Effector memory CD8-positive, alpha-beta T cell (primary cell): Measurements from ENCODE around the gene PLP2.
A peak's percentile ranks its signal among the peaks of the same experiment; 100 is the strongest.

Source experiments
- ATAC-seq: fragments of 150-1000 bp; cut with Tn5 transposase; replicated peaks from 2 replicates; pipeline ENCODE4 v1.10.0; 2021; ENCODE audit warnings: mild to moderate bottlenecking, moderate library complexity
- DNase-seq, 3 experiments: peaks; one replicate each; pipeline ENCODE4 v3.0.0; 2021
- H3K27ac Mint-ChIP-seq, 2 donors: one replicate each; pipeline ENCODE4 v1.8.0; 2022; ENCODE audit warnings: mild to moderate bottlenecking in 2 of 2, mixed read lengths in 2 of 2, moderate library complexity in 2 of 2
- H3K27me3 Mint-ChIP-seq, 2 donors: one replicate each; pipeline ENCODE4 v1.8.0; 2022; ENCODE audit warnings: mixed read lengths in 2 of 2
- H3K36me3 Mint-ChIP-seq: one replicate; pipeline ENCODE4 v1.8.0; 2022; ENCODE audit warnings: mild to moderate bottlenecking, moderate library complexity, mixed read lengths; ENCODE audit not compliant: insufficient read depth
- H3K4me1 Mint-ChIP-seq, 2 donors: one replicate each; pipeline ENCODE4 v1.8.0; 2022; ENCODE audit warnings: low read depth in 2 of 2, mixed read lengths in 2 of 2
- H3K4me3 Mint-ChIP-seq, 2 donors: one replicate each; pipeline ENCODE4 v1.8.0; 2022; ENCODE audit warnings: mild to moderate bottlenecking in 2 of 2, mixed read lengths in 2 of 2, moderate library complexity in 2 of 2
- H3K9me3 Mint-ChIP-seq, 2 donors: one replicate each; pipeline ENCODE4 v1.8.0; 2022; ENCODE audit warnings: mixed read lengths in 2 of 2

Gene PLP2

DNA sequence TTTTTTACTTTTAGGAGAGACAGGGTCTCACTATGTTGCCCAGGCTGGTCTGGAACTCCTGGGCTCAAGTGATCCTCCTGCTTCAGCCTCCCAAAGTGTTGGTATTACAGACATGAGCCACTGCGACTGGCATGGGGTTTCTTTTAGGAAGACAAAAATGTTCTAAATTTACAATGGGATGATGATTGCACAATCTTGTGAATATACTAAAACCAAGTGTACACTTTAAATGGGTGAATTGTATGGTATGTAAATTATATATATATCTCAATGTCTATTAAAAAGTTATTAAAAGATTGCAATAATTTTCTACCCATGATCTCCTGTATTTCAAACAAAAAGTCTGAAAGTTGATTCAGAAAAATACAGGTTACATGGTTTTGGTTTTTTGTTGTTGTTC lies 18.2 kb upstream of the PLP2 start:
- no peak overlapping the region for H3K4me3 Mint-ChIP-seq
- ATAC-seq (no peak), DNase-seq (no peak)
- H3K9me3 Mint-ChIP-seq, result no peaks in the 10 kb centered on the region
- H3K36me3 Mint-ChIP-seq, result no peaks in the 10 kb centered on the region
- H3K4me1 Mint-ChIP-seq, result peaks cover 12 to 18% of the 10 kb centered on the region in 2 donors
- no peak overlapping the region for H3K27ac Mint-ChIP-seq
- no peaks in the 10 kb centered on the region for H3K27me3 Mint-ChIP-seq

DNA sequence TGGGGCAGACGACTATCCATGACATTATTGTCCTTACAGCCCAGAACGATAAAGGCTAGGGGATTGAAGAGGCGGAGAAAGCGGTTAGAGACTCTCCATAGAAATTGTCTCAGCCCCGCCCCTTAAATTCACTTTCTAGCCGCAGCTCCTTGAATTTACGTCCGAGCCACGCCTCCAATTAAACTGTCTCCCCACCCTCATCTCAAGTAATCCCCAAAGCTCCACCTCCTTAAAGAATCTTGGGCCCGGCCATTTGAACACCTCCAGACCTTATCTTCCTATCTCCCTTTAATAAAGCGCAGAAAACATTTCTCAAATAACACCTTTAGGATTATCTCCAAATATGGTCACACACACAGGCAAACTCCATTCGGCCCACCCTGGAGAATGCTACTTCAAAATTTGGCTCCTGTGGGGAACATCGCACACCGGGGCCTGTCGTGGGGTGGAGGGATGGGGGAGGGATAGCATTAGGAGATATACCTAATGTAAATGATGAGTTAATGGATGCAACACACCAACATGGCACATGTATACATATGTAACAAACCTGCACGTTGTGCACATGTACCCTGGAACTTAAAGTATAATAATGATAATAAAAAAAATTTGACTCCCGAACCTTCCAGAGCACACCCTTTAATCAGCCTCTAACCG lies 16.3 kb upstream of the PLP2 start:
- Mint-ChIP-seq H3K36me3 (no peaks in the 10 kb centered on the region), H3K4me1 (peaks cover 12 to 18% of the 10 kb centered on the region in 2 donors), H3K9me3 (no peaks in the 10 kb centered on the region), H3K4me3 (peak overlapping the region; percentile 94 to 95), H3K27ac (peak overlapping the region; percentile 93 to 96), H3K27me3 (no peaks in the 10 kb centered on the region)
- ATAC-seq, result no peak
- DNase-seq, result no peak

DNA sequence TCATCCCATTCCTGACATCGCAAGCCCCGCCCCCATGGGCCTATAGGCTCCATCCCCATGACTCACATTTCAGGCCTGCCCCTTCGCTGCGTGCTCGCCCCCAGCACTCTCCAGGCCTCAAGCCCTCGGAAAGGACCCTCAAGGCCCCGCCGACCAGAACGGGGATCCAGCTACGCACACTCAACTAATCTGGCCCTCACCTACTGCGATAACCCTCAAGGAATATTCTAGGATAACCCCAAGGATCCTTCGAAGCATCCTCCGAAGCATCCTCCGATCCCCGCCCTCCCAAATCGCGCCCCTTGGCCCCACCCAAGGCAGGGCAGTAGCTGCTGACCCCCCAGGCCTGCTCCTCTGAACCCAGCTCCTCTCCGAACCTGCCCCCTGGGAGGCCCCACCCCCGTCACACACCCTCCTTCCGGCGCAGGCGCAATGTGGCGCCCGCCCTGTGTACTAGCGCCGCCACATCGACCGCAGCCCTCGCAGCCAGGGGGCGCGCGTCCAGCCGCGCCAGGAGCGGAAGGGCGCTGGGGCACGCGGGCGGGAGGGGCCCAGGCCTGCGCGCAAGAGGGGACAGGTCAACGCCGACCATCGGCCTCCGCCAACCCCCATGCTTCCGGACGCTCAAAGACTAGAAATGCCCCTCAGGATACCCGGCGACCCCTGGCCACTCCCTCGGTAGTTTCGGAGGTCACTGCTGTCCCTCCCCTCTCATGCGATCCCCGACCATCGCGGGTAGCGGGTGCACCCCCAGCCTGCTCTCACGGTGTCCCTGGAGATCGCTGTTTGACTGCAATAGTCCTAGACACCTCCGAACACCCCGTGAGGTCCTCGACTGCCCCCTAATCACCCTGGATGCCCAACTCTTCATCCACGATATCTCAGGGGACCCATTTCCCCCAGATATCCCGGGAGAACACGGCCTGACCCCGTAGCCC lies 15.5 kb upstream of the PLP2 start:
- peaks cover 12 to 18% of the 10 kb centered on the region in 2 donors for H3K4me1 Mint-ChIP-seq
- H3K36me3 Mint-ChIP-seq, result no peaks in the 10 kb centered on the region
- peak; percentile 79 to 83 (median 82) for DNase-seq
- H3K27me3 Mint-ChIP-seq, result no peaks in the 10 kb centered on the region
- no peaks in the 10 kb centered on the region for H3K9me3 Mint-ChIP-seq
- peak overlapping the region; percentile 93 to 96 for H3K27ac Mint-ChIP-seq
- peak overlapping the region; percentile 94 to 95 for H3K4me3 Mint-ChIP-seq
- peak; percentile 96 for ATAC-seq

DNA sequence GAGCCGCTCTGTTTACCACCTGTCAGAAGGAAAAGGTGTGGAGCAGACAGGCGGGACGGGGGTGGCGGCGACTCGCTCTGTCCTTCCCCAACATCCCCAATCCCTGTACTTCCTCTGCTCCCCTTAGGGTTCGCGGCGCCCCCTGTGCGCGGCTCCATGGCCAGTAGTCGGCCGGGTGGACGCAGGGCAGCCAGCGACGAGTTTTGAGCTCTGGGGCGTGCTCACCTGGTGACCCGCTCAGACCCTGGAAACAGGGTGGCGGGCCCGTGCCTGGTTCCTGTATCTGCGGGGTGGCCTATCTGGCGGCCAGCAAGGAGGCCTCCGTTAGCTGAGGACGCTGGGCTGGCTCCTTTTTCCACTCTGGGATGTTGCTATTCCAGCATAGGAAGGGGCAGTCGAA lies 14.5 kb upstream of the PLP2 start:
- no peaks in the 10 kb centered on the region for H3K36me3 Mint-ChIP-seq
- H3K27ac Mint-ChIP-seq, result no peak overlapping the region
- peaks cover 12 to 18% of the 10 kb centered on the region in 2 donors for H3K4me1 Mint-ChIP-seq
- ATAC-seq (no peak), DNase-seq (no peak)
- no peaks in the 10 kb centered on the region for H3K9me3 Mint-ChIP-seq
- H3K27me3 Mint-ChIP-seq, result no peaks in the 10 kb centered on the region
- H3K4me3 Mint-ChIP-seq, result peak overlapping the region; percentile 4 to 41

DNA sequence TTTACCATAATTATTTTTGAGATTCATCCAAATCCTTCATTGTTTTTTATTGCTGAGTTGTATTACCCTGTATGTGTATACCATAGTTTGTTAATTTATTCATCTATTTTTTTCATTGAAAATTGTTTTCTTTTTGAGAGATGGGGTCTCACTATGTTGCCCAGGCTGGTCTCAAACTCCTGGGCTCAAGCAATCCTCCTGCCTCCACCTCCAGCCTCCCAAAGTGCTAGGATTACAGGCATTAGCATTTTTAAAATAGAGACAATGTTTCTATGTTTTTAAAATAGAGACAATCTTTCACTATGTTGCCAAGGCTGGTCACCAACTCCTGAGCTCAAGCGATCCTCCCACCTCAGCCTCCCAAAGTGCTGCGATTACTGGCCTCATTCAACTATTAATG lies 10.8 kb upstream of the PLP2 start:
- DNase-seq (no peak), ATAC-seq (no peak)
- H3K9me3 Mint-ChIP-seq, result no peaks in the 10 kb centered on the region
- H3K27ac Mint-ChIP-seq, result no peak overlapping the region
- H3K36me3 Mint-ChIP-seq, result peaks cover 10% of the 10 kb centered on the region
- peaks cover 12 to 15% of the 10 kb centered on the region in 2 donors for H3K4me1 Mint-ChIP-seq
- H3K27me3 Mint-ChIP-seq, result no peaks in the 10 kb centered on the region
- H3K4me3 Mint-ChIP-seq, result no peak overlapping the region

DNA sequence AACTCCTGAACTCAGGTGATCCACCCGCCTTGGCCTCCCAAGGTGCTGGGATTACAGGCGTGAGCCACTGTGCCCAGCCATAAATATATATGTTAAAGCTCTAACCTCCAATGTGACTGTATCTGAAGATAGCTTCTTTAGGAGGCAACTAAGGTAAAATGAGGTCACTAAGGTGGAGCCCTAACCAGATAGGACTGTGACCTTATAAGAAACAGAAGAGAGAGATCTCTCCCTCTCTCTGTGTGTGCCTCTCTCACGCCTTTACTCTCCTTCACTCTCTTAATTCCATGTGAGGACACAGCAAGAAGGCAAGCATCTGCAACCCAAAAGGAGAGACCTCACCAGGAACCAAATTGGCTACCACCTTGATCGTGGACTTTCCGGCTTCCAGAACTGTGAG lies 10.1 kb upstream of the PLP2 start:
- Mint-ChIP-seq H3K36me3 (peaks cover 12% of the 10 kb centered on the region), H3K4me1 (peaks cover 9 to 13% of the 10 kb centered on the region in 2 donors), H3K27me3 (no peaks in the 10 kb centered on the region), H3K9me3 (no peaks in the 10 kb centered on the region), H3K27ac (no peak overlapping the region), H3K4me3 (no peak overlapping the region)
- no peak for ATAC-seq
- DNase-seq, result no peak

DNA sequence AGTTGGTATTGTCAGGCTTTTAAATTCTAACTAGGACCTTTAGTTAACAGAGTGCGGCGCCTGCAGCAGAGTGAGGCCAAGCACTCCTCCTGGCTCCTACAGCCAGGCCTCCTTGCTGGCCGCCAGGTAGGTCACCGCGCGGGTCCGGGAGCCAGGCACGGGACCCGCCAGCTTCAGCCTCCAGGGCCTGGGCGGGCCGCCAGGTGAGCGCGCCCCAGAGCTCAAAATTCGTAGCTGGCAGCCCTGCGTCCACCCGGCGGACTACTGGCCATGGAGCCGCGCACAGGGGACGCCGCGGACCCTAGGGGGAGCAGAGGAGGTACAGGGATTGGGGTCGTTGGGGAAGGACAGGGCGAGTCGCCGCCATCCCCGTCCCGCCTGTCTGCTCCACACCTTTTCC lies 9.1 kb upstream of the PLP2 start, which contains the start of gene MAGIX:
MAGIX (plus strand) TSS at position 139 of the 400 bp plus-strand sequence; CDS start at position 271, 132 bp downstream.
- H3K4me1 Mint-ChIP-seq, result peaks cover 14 to 22% of the 10 kb centered on the region in 2 donors
- H3K36me3 Mint-ChIP-seq, result peaks cover 21% of the 10 kb centered on the region
- ATAC-seq (no peak), DNase-seq (no peak)
- peak within 1 kb of the TSS; percentile 85 to 97 for H3K27ac Mint-ChIP-seq
- no peaks in the 10 kb centered on the region for H3K27me3 Mint-ChIP-seq
- peak within 1 kb of the TSS; percentile 71 to 85 for H3K4me3 Mint-ChIP-seq
- no peaks in the 10 kb centered on the region for H3K9me3 Mint-ChIP-seq

DNA sequence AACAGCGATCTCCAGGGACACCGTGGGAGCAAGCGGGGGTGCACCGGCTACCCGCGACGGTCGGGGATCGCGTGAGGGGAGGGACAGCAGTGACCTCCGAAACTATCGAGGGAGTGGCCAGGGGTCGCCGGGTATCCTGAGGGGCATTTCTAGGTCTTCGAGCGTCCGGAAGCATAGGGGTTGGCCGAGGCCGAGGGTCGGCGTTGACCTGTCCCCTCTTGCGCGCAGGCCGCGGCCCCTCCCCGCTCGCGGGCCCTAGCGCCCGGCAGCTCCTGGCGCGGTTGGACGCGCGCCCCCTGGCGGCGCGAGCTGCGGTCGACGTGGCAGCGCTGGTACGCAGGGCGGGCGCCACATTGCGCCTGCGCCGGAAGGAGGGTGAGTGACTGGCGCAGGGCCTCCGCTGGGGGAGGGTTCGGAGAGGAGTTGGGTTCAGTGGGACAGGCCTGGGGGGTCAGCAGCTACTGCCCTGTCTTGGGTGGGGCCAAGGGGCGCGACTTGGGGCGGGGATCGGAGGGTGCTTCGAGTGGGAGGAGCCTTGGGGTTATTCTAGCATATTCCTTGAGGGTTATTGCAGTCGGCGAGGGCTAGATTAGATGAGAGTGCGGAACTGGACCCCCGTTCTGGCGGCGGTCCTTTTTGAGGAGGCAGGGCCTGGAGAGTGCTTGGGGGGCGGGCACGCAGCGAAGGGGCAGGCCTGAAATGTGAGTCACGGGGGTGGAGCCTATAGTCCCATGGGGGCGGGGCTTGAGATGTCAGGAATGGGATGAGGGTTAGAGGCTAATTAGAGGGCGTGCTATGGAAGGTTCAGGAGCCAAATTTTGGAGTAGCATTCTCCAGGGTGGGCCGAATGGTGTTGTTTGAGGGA lies 7.9 kb upstream of the PLP2 start:
- no peaks in the 10 kb centered on the region for H3K27me3 Mint-ChIP-seq

DNA sequence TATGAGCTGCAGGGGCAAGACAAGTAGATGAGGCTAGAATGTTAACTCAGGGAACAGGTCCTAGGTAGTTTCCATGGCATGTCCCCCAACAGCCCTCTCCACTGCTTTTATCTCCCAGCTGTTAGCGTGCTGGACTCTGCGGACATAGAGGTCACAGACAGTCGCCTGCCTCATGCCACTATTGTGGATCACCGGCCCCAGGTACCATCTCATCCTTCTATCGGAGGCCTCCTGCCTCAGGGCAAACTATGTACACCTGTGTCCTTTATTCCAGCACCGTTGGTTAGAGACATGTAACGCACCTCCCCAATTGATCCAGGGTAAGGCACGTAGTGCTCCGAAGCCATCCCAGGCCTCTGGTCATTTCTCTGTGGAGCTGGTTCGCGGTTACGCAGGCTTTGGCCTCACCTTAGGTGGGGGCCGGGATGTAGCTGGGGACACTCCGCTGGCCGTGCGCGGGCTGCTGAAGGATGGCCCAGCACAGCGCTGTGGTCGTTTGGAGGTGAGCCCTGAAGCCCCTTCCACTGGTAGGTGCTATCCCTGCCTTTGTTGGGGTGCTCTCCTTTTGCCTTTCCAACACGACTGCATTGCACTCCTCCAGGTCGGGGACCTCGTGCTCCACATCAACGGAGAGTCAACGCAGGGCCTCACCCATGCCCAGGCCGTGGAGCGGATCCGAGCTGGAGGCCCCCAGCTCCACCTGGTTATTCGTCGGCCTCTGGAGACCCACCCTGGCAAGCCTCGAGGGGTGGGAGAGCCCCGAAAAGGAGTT lies 6.9 kb upstream of the PLP2 start:
- Mint-ChIP-seq H3K4me3 (peak overlapping the region; percentile 85 to 91), H3K27me3 (no peaks in the 10 kb centered on the region), H3K36me3 (peaks cover 21% of the 10 kb centered on the region), H3K27ac (peak overlapping the region in 1 of 2 donors; percentile 85), H3K4me1 (peaks cover 17 to 25% of the 10 kb centered on the region in 2 donors), H3K9me3 (no peaks in the 10 kb centered on the region)
- ATAC-seq (no peak), DNase-seq (no peak)

More for the DNA sequence above, 7.9 kb upstream of the PLP2 start:
- Mint-ChIP-seq H3K4me3 (peak overlapping the region; percentile 71 to 85), H3K36me3 (peaks cover 21% of the 10 kb centered on the region), H3K27ac (peak overlapping the region; percentile 85 to 97), H3K4me1 (peaks cover 17 to 25% of the 10 kb centered on the region in 2 donors), H3K9me3 (no peaks in the 10 kb centered on the region)
- DNase-seq (peak; percentile 70 to 76 (median 70)), ATAC-seq (peak; percentile 44)

DNA sequence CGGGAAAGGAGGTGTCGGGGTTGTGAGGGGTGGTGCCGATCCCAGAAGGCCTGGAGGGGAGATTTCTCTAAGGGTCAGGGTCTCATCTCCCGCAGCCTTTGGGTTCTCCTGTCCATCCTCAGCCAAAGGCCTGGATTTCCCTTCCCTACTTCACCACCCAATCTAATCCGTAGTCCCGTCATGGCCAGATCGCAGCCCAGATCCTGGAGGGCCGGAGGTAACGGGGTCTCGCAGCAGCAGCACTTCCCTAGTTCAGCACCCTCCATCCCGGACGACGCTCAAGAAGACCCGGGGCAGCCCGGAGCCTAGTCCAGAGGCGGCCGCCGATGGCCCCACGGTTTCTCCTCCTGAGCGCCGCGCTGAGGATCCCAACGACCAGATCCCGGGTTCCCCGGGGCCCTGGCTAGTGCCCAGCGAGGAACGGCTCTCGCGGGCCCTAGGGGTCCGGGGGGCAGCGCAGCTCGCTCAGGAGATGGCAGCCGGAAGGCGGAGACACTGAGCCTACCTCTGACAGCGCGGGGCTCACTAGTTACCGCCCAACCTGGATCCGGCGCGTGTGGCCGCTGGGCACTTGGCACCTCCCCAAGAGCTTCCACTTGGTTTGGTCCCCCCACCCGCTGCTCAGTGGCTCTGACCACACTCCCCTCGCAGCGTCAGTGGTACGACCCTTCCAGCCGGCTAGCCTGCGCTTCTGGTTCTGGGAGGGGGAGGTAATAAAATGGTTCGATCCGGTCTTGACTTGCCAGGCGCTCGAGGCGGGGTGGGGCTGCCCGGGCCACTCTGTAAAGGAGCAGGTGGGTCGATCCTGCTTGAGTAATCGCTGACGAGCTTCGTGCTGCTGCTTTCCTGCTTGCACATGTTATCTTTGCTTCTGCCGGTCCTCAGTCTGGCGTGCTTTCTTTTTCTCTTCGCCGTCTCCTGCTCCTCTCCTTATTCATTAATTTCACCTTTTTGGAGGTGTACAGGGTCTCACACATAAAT lies 5.5 kb upstream of the PLP2 start:
- Mint-ChIP-seq H3K4me3 (peak overlapping the region; percentile 82 to 91), H3K27ac (peak overlapping the region; percentile 94 to 98), H3K36me3 (peaks cover 24% of the 10 kb centered on the region), H3K9me3 (no peaks in the 10 kb centered on the region), H3K27me3 (no peaks in the 10 kb centered on the region), H3K4me1 (peaks cover 17 to 25% of the 10 kb centered on the region in 2 donors)
- ATAC-seq (peak; percentile 61), DNase-seq (peak; percentile 66 to 72 (median 67))

DNA sequence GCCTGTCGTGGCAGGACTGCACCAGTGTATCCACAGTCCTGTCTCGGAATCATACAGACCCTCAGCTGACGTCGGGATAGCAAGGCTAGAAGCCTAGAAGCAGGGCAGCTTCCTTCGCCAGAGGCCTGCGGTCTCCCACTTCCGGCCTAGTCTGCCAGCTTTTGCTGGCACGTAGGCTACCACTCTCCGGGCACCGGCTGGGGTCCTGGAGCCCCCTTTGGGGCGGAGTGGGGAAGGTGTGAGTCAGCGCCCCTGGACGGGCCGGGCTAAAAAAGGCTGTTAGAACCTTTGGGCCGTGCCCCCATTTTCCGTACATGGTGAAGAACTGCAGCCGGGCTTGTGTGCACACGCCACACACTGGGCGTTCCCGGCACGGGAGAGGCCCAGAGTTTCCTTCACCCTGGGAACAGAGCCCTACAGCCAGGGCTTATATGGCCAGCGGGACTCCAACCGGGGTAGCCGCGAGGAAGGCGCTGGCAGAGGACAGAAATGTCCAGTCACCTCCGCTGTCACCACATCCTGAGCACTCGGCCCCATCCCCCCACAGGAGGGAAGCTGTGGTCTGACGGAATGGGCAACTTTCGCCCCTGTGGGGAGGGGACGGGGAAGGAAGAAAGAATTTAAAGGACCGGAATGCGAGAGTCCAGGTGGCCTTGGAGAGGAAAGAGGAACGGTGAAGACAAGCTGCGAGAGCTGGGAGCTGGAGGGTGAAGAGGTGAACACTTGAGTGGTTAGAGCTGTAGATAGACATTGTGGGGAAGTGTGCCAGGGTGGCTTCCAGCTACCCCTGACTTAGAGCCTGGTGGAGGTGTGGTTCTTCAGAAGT lies 4.6 kb upstream of the PLP2 start:
- peak; percentile 58 to 68 (median 66) for DNase-seq
- Mint-ChIP-seq H3K9me3 (no peaks in the 10 kb centered on the region), H3K36me3 (peaks cover 25% of the 10 kb centered on the region), H3K4me3 (peak overlapping the region; percentile 82 to 91), H3K27ac (peak overlapping the region; percentile 94 to 98), H3K27me3 (no peaks in the 10 kb centered on the region), H3K4me1 (peaks cover 17 to 25% of the 10 kb centered on the region in 2 donors)
- peak; percentile 59 for ATAC-seq
